Measurements from ENCODE around the gene MCRIP2.
"Not testable (repeated sequence)": the region's sequence is repeated elsewhere in the genome, so short reads cannot be mapped to it uniquely, and the experiment has no call there.

MCRIP2 gene

GRCh38 chr16:595942-596735 lies 45.5 kb upstream of the MCRIP2 start:
- no peak for DNase-seq (ENCODE audit: low read depth)
- H3K4me3 ChIP-seq (ENCODE audit: low read depth, low read length), result no peak overlapping the region
- TF ChIP-seq CTCF (conservative IDR thresholded peaks at IDR 0.05; ENCODE audit: low read depth, low read length), result no peak

- no peak for DNase-seq (ENCODE audit: low read depth)
- no peak overlapping the region for H3K4me3 ChIP-seq (ENCODE audit: low read depth, low read length)
- TF ChIP-seq CTCF (conservative IDR thresholded peaks at IDR 0.05; ENCODE audit: low read depth, low read length), result no peak
Observed at GRCh38 chr16:596736-597060, 44.9 kb upstream of the MCRIP2 start.

GRCh38 chr16:597655-598054 lies 44.0 kb upstream of the MCRIP2 start:
- not testable (repeated sequence) for H3K4me3 ChIP-seq (ENCODE audit: low read depth, low read length); DNase-seq (ENCODE audit: low read depth)

- no peak for TF ChIP-seq CTCF (conservative IDR thresholded peaks at IDR 0.05; ENCODE audit: low read depth, low read length)
- DNase-seq (ENCODE audit: low read depth), result no peak
- no peak overlapping the region for H3K4me3 ChIP-seq (ENCODE audit: low read depth, low read length)
Observed at GRCh38 chr16:598823-599739, 42.5 kb upstream of the MCRIP2 start.

- DNase-seq (ENCODE audit: low read depth), result peak; percentile 58
- TF ChIP-seq CTCF (conservative IDR thresholded peaks at IDR 0.05; ENCODE audit: low read depth, low read length), result peak; percentile 65
- H3K4me3 ChIP-seq (ENCODE audit: low read depth, low read length), result no peak overlapping the region
Observed at GRCh38 chr16:600781-601180, 40.8 kb upstream of the MCRIP2 start.

- TF ChIP-seq CTCF (conservative IDR thresholded peaks at IDR 0.05; ENCODE audit: low read depth, low read length), result no peak
- DNase-seq (ENCODE audit: low read depth), result no peak
- H3K4me3 ChIP-seq (ENCODE audit: low read depth, low read length), result no peak overlapping the region
Observed at GRCh38 chr16:603933-604332, 37.7 kb upstream of the MCRIP2 start.

- H3K4me3 ChIP-seq (ENCODE audit: low read depth, low read length), result no peak overlapping the region
- DNase-seq (ENCODE audit: low read depth), result no peak
- TF ChIP-seq CTCF (conservative IDR thresholded peaks at IDR 0.05; ENCODE audit: low read depth, low read length), result no peak
Observed at GRCh38 chr16:606656-607307, 34.8 kb upstream of the MCRIP2 start.
